Vagina (tissue), 2 donors: ENCODE data around the gene DBR1. TPM values are rescaled to one million over a fixed set of nuclear protein-coding genes. Genes with fewer than 3 reads are reported as not detected.

Experiments
- DNase-seq, 2 donors: peaks; one replicate each; pipeline ENCODE4 v3.0.0-alpha.2; 2017; ENCODE audit errors: extremely low spot score in 2 of 2
- H3K27ac ChIP-seq: fragments of 200-600 bp; sonication (generic); one replicate; pipeline ENCODE4 v1.5.1; 2019
- H3K27me3 ChIP-seq: fragments of 200-600 bp; sonication (generic); one replicate; pipeline ENCODE4 v1.5.1; 2019
- H3K36me3 ChIP-seq, 2 donors: fragments of 200-600 bp; sonication (generic); one replicate each; pipeline ENCODE4 v1.5.1; 2017 to 2019
- H3K4me1 ChIP-seq: fragments of 200-600 bp; sonication (generic); one replicate; pipeline ENCODE4 v1.5.1; 2019
- H3K4me3 ChIP-seq, 2 donors: fragments of 200-600 bp; sonication (generic); 1 replicate in 1 of 2; 2 replicates in 1 of 2; pipeline ENCODE4 v1.5.1; 2016 to 2019
- H3K9me3 ChIP-seq: fragments of 200-600 bp; sonication (generic); one replicate; pipeline ENCODE4 v1.5.1; 2019
- POLR2A ChIP-seq, 2 donors: fragments of 450-650 bp; IDR thresholded peaks; one replicate each; pipeline ENCODE4 v1.6.1; 2017; ENCODE audit warnings: antibody characterized with exemption in 2 of 2, mild to moderate bottlenecking in 2 of 2, moderate library complexity in 2 of 2
- POLR2AphosphoS5 ChIP-seq, 2 donors: sonication (generic); formaldehyde crosslinking; IDR thresholded peaks; one replicate each; pipeline ENCODE4 v1.9.0; 2017; ENCODE audit warnings: antibody characterized with exemption in 2 of 2, mild to moderate bottlenecking in 2 of 2, low read depth in 1 of 2; ENCODE audit not compliant: insufficient read depth in 1 of 2
- intact Hi-C: fragments of 100-400 bp; cut with DNase I; formaldehyde crosslinking; loops from one replicate; pipeline ENCODE4 v1.15.1; 2023
- total RNA-seq: library from RNA; depleted of rRNA; stranded (reverse); fragments of >200 nt; gene quantifications from one replicate; pipeline ENCODE4 v1.2.3, GENCODE V29; 2016
- TF ChIP-seq, protein P1 (sequence below), 3 experiments: fragments of 450-650 bp in 2 of 3; fragments of 200-600 bp in 1 of 3; sonication (generic) in 1 of 3; IDR thresholded peaks; one replicate each; pipeline ENCODE4 v1.5.1; 2017 to 2019; ENCODE audit warnings: antibody characterized with exemption in 3 of 3, mild to moderate bottlenecking in 2 of 3, moderate library complexity in 2 of 3

DBR1 gene
- total RNA-seq, 1 donor from 2014 or later, result 8.6 TPM

GRCh38 chr3:138197524-138197923 is 22.8 kb upstream of the DBR1 start:
- no peaks in the 10 kb centered on the region for H3K27me3 ChIP-seq
- no peak for DNase-seq
- H3K4me1 ChIP-seq, result peaks cover 16% of the 10 kb centered on the region
- H3K4me3 ChIP-seq, result no peak overlapping the region
- no peaks in the 10 kb centered on the region for H3K9me3 ChIP-seq
- intact Hi-C loops, result no loop called here
- H3K36me3 ChIP-seq, result no peaks in the 10 kb centered on the region
- no peak overlapping the region for H3K27ac ChIP-seq
- TF ChIP-seq POLR2A (IDR thresholded peaks at IDR 0.05) (no peak), POLR2AphosphoS5 (IDR thresholded peaks at IDR 0.05; ENCODE audit: insufficient read depth in 1 of 2, low read depth in 1 of 2) (no peak)
- TF ChIP-seq, protein P1, sequence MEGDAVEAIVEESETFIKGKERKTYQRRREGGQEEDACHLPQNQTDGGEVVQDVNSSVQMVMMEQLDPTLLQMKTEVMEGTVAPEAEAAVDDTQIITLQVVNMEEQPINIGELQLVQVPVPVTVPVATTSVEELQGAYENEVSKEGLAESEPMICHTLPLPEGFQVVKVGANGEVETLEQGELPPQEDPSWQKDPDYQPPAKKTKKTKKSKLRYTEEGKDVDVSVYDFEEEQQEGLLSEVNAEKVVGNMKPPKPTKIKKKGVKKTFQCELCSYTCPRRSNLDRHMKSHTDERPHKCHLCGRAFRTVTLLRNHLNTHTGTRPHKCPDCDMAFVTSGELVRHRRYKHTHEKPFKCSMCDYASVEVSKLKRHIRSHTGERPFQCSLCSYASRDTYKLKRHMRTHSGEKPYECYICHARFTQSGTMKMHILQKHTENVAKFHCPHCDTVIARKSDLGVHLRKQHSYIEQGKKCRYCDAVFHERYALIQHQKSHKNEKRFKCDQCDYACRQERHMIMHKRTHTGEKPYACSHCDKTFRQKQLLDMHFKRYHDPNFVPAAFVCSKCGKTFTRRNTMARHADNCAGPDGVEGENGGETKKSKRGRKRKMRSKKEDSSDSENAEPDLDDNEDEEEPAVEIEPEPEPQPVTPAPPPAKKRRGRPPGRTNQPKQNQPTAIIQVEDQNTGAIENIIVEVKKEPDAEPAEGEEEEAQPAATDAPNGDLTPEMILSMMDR (IDR thresholded peaks at IDR 0.05), result no peak

DNA sequence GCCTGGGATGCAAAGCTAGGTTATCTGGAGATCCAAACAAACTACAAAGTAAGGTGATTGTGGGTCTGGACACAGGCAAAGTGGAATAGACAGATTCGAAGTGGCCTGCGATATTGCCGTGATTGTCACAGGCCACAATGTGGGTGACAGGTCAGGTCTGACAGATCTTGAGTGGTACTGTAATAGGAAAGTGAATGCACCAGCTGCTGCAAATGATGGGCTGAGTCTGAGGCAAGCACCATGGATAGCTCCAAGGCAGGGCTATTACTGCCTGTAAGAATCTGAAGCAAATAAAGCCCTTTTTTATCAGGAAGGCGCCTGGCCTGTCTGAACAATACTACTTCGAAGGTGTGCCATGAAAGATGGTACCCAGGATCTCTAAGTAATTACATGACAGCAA is 22.3 kb upstream of the DBR1 start:
- peaks cover 14% of the 10 kb centered on the region for H3K4me1 ChIP-seq
- no peak for DNase-seq
- no peak overlapping the region for H3K27ac ChIP-seq
- H3K36me3 ChIP-seq, result no peaks in the 10 kb centered on the region
- H3K4me3 ChIP-seq, result no peak overlapping the region
- intact Hi-C loops, result no loop called here
- no peaks in the 10 kb centered on the region for H3K27me3 ChIP-seq
- TF ChIP-seq POLR2AphosphoS5 (IDR thresholded peaks at IDR 0.05; ENCODE audit: insufficient read depth in 1 of 2, low read depth in 1 of 2) (no peak), POLR2A (IDR thresholded peaks at IDR 0.05) (no peak)
- TF ChIP-seq, protein P1 (IDR thresholded peaks at IDR 0.05), result no peak
- H3K9me3 ChIP-seq, result no peaks in the 10 kb centered on the region

DNA sequence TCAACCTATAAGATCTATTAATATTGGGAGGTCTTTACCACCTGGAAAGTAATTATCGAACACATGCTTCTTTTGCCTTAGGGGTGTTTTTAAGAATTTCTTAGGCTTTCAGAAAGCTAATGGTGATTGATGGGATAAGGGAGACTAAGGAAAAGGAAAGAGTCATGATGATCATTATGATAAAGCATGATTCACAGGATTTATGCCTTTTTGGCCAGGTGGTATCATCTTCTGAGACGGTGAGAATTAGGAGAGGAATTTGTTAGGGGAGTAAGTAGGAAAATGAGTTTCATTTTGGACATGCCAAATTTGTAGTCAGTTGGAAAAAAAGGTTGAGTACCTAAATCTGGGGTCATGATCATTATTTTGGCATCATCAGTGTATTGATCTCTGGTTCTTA is 21.3 kb upstream of the DBR1 start:
- H3K4me1 ChIP-seq, result peaks cover 11% of the 10 kb centered on the region
- no peak for DNase-seq
- no peaks in the 10 kb centered on the region for H3K36me3 ChIP-seq
- H3K9me3 ChIP-seq, result no peaks in the 10 kb centered on the region
- TF ChIP-seq POLR2A (IDR thresholded peaks at IDR 0.05), result no peak
- TF ChIP-seq, protein P1 (IDR thresholded peaks at IDR 0.05), result no peak
- no peak for TF ChIP-seq POLR2AphosphoS5 (IDR thresholded peaks at IDR 0.05; ENCODE audit: insufficient read depth in 1 of 2, low read depth in 1 of 2)
- no peak overlapping the region for H3K27ac ChIP-seq
- intact Hi-C loops, result no loop called here
- H3K27me3 ChIP-seq, result no peaks in the 10 kb centered on the region
- H3K4me3 ChIP-seq, result no peak overlapping the region

- no peak for DNase-seq
- Histone ChIP-seq H3K36me3 (no peaks in the 10 kb centered on the region), H3K27me3 (no peaks in the 10 kb centered on the region), H3K4me1 (peaks cover 7% of the 10 kb centered on the region), H3K9me3 (no peaks in the 10 kb centered on the region), H3K27ac (no peak overlapping the region), H3K4me3 (no peak overlapping the region)
- intact Hi-C loops, result no loop called here
- TF ChIP-seq POLR2AphosphoS5 (IDR thresholded peaks at IDR 0.05; ENCODE audit: insufficient read depth in 1 of 2, low read depth in 1 of 2) (no peak), POLR2A (IDR thresholded peaks at IDR 0.05) (no peak)
- TF ChIP-seq, protein P1 (IDR thresholded peaks at IDR 0.05), result no peak
These were observed 20.8 kb upstream of the DBR1 start for GRCh38 chr3:138195481-138195880.

DNA sequence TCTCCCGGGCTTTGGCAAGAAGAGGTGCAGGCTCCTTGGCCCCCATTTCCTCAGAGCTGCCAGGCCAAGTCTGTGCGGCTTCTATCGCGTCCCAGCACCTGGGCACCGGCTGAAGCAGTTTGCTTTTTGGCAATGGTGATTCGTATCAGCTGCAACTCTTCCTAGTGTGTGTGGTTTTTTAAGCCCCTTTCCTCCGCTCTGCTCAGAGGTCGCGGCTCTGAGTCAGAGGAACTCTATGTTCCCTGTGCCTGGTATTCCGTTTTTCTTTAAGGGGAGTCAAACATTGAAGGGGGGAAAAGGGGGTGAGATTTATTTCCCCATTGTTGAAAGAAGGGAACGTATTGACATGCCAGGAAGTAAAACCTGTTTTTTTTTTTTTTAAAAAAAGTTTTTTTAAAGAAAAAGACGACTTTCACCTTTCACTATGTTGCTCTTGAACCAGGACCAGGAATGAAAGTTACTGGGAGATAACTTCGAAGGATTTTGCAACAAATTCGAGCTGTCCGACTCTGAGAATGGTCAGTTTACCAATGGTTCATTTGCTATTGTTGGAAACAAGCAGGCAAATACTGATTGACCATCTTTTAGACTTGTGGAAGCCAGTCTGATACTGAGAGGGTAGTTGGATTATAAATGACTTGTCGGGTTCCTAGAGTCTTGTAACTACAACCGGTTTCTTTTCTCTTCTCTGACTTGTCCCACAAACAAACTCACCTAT is 13.5 kb upstream of the DBR1 start:
- H3K9me3 ChIP-seq, result no peaks in the 10 kb centered on the region
- no peaks in the 10 kb centered on the region for H3K27me3 ChIP-seq
- DNase-seq, result no peak
- H3K4me1 ChIP-seq, result peaks cover 27% of the 10 kb centered on the region
- H3K4me3 ChIP-seq, result peak overlapping the region; percentile 77 to 93
- no peaks in the 10 kb centered on the region for H3K36me3 ChIP-seq
- TF ChIP-seq, protein P1 (IDR thresholded peaks at IDR 0.05), result no peak
- TF ChIP-seq POLR2A (IDR thresholded peaks at IDR 0.05) (no peak), POLR2AphosphoS5 (IDR thresholded peaks at IDR 0.05; ENCODE audit: insufficient read depth in 1 of 2, low read depth in 1 of 2) (no peak)
- intact Hi-C loops, result no loop called here
- H3K27ac ChIP-seq, result peak overlapping the region; percentile 93
